ENCODE results near the gene MED13L.

GRCh38 chr12:115990241-115990640 lies 287.3 kb downstream of the MED13L start:
- TF ChIP-seq CTCF (IDR thresholded peaks at IDR 0.05) (no peak), EZH2 (IDR thresholded peaks at IDR 0.05; ENCODE audit: borderline replicate concordance, insufficient read depth, low read depth, low read length, poor library complexity, severe bottlenecking) (no peak)

Measured in B cell (primary cell).